RPMI8226 (cell line): ENCODE results near the gene ENTPD2.
A peak's percentile ranks its signal among the peaks of the same experiment; 100 is the strongest.
"Not testable (repeated sequence)": the region's sequence is repeated elsewhere in the genome, so short reads cannot be mapped to it uniquely, and the experiment has no call there.

Source experiments
- DNase-seq: peaks from one replicate; pipeline ENCODE4 v3.0.0-alpha.2; 2015

The ENTPD2 gene

DNA sequence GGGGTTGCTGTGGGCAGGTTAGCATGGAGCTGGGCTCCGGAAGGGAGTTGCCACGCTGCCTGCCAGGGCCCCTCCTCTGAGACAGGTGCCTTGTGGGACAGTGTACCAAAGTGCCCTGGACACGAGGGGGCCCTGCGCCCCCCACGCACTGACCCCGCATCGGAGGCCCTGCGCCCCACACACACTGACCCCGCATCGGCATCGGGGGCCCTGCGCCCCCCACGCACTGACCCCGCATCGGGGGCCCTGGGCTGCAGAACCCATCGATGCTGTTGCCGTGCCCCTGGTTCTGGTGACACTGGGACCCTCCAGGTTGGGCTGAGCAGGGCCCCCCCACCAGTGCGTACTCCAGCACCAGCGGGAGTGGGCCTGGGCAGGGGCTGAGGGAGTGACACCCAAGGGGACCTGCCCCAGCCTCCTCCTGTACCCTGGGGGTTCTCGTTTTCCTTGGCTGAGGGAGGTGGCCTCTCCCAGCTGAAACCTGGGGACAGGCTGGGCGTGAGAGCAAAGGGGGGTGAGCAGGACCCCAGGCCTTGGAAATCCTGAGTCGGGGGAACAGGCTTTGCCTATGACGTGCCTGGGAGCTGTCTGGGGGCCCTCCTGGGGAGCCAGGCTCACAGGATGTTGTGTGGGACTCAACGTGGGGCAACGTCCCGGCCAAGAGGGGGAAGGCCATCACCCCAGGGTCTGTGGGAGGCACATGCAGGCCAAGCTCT lies 9.6 kb upstream of the ENTPD2 start:
- no peak for DNase-seq

DNA sequence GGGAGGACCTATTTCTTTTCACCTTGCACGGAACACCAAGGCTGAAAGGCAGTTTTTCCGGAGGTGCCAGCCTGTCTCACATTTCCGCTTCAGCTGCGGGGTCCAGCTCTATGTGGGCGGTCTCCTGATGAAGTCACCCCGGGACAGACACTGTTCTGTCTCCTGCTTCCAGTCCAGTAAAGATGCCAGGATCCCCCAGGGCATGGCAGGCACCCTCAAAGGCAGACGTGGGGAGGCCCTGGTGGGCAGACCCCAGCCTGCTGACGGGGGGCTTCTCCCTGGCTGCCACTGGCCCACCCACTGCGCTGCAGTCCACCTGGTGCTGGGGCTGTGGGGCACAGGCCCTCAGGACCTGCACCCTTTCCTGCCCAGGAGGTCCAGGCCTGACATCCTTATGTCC lies 8.9 kb upstream of the ENTPD2 start:
- DNase-seq: not testable (repeated sequence)

DNA sequence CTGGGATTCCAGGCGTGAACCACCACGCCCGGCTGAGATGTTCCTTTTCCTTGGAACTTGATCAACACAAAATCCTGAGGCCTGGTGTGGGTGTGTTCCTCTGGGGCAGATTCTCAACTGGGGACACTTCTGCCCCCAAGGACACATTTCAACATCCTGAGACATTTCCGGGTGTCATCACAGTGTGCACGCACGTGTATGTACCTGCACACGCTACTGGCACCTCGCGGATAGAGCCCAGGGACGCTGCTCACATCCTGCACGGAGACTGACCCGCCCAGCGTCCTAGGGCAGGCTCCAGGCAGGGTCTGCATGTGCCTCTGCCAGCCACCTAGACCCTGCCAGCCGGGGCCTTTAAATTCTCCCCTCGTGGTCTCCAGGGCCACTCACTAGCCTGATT lies 8.5 kb upstream of the ENTPD2 start:
- DNase-seq: no peak

DNA sequence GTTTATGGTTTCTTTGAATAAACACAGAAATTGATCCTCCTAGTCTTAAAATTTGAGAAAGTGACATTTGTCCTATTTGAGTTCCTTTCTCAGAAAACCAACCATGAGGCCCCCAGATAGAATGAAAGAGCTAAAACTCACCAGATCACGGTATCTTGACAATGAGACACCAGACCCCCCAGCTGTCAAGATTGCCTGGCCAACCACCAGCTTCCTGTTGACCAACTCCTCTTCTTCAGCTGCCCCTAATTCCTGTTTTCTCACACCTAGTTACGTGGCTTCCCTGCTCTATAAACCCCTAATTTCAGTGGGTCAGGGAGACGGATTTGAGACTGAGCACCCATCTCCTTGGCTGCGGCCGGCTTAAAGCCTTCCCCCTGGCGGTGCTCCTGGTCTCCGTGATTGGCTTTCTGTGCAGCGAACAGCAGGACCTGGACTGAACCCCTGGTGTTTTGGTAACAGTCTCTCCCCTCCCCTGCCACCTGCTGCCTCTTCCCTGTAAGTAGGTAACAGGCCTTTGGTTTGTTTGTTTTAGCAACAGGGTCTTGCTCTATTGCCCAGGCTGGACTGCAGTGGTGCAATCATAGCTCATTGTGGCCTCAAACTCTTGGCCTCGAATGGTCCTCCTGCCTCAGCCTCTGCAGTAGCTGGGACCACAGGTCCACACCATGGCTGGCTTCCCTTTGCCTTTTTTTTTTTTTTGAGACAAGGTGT lies 4.8 kb upstream of the ENTPD2 start:
- no peak for DNase-seq

DNA sequence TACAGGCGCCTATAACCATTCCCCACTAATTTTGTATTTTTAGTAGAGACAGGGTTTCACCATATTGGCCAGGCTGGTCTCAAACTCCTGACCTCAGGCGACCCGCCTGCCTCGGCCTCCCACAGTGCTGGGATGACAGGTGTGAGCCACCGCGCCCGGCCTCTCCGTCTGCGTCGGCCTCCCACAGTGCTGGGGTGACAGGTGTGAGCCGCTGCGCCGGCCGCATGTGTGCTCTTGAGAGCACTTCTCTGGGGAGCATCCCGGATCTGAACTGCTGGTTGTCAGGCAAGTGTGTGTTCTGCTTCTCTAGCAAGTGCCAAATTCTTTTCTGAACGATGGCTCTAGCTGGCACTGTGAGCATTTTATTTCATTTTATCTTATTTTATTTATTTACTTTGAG lies 3.7 kb upstream of the ENTPD2 start:
- DNase-seq: no peak

DNA sequence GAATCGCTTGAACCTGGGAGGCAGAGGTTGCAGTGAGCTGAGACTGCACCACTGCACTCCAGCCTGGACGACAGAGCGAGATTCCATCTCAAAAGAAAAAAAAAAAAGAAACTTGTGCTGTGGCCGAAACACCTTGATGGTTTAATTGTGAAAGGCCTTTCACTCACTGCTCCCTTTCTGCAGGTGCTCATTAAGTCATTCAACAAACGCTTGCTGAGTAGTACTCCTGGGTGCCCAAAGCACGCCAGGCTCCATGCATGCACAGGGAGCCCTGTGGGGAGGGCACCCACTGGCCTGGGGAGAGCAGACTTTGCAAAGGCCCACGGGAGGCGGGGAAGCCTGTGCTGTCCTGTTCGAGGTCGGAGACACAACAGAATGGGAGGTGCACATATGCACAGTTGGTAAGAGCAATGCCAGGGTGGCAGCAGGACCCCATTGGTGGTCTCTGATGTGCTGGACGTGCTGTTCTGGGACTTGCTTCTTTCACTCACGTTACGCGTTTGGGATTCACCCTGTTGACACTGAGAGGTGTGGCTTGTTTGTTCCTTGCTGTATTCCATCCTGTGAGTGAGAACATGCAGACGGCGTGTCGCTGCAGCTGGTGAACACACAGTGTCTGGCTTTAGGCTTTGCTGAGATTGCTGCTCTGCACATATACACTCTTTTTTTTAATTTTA lies 3.0 kb upstream of the ENTPD2 start:
- DNase-seq: no peak

DNA sequence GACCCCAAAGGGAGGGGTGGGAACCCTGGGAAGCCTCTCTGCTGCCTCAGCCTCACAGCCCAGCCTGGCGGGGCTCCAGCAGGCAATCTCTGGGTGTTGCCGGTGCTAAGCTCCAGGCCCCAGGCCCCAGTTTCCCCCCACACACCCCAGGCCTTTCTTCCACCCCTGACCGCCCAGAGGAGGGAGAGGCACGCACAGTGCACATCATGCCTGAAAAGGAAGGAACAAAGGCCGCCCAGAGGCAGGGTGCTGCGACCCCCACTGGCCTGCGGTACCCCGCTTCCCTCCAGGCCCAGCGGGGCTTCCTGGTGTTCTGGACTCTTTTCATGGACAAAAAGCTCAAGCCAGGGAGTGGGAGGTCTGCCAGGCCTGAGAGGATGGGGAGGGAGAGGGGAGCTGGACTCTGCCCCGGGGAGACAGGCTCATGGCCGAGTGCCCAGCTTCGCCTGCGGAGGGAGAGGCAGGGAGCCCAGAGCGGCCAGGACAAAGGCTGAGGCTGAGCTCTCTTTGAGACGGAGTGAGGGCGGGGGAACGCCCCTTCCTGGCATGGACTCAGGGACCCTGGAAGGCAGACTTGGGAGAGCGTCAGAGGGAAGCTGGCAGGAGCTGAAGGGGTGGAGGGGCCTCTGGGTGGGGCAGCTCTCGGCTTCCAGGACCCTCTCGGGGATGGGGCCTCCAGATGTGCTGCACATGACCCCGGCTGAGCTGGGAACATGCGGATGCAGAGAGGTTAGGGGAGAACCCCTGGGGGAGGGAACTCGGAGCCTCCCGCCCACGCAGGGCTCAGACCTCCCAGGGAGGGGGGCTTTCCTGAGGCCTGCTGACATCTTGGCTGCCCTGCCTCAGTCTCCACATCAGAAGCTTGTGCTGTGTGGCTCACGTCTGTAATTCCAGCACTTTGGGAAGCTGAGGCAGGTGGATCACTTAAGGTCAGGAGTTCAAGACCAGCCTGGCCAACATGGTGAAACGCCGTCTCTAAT lies 1.8 kb upstream of the ENTPD2 start:
- DNase-seq: no peak

DNA sequence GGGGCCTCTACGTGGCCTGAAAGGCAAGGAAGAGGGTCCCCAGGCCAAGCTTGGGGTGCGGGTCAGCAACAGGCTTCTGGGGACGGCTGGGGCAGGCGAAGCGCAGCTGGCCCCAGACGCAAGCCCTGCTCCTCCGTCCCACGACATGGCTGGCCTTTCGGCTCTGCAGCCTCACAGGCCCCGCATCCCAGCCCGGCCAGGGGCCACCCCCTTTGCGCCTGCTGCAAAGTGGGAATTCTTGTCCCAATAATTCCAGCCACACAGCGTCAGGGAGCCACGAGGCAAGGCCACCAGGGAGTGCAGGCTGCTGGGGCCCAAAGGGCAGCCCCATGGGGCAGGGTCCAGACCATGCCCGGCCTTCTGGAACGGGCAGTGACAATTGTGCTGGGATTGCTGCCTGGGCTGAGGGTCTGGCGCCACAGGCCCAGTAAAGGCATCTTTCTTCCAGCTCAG lies 1.1 kb upstream of the ENTPD2 start:
- DNase-seq: no peak

DNA sequence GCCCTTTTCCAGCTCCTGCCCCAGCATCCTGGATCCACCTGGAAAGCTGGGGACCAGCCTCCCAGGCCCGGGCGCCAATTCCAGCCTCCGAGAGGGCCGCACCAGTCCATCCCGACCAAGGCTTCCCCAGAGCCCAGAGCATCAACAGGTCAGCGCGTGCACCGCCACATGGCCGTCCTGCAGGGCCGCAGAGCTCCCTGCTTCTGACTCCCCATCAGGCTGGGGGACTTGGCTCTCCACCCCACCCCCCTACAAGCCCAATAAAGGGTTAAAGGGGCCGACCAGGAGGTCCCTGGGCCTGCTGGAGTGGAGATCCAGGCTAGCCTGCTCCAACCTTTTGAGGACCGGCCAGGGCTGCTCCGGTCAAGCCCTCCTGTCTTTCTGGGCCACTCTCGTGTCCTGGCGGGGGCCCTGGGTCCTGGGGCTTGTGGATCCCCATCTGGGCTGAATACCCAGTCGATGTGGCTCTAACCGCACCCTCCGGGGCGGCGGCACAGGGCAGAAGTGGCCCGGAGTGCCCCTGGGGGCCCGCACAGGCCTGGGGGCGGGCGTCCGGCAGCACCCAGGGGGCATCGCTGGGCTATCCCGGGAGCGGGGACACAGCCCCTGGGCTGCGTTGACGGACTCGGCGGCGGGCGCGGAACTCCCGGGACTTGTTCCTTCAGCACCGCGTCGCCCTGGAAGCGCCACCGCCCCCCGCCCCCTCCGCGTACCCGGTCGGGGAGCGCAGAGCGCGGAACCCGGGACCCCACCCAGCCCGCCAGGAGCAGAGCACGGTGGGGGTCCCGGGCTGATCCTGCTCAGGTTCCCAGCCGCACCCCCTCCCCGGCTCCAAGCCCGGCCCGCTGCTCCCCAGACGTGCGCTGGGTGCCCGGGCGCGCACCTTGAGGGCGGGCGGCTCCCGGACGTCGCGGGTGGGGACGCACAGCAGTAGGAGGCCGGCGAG lies 590 bp downstream of the ENTPD2 start:
- DNase-seq: no peak

DNA sequence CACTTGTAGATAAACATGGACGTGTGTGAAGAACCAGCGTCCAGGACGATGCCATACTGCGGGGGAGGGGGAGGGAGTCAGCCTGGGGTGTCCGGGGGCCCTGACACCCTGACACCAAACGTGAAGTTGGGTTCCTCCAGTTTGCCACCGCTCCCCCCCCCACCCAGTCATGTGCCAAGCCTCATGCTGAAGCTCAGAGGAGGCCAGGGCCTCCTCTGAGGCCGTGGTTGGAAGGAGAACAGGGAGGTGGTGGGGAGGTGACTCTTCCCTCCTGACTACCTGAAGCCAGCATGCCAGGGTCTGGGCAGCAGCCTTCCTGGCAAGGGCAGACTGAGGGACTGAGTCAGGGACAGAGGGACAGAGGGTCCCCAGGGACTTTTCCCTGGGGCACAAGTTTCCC lies 1.6 kb downstream of the ENTPD2 start:
- no peak for DNase-seq

DNA sequence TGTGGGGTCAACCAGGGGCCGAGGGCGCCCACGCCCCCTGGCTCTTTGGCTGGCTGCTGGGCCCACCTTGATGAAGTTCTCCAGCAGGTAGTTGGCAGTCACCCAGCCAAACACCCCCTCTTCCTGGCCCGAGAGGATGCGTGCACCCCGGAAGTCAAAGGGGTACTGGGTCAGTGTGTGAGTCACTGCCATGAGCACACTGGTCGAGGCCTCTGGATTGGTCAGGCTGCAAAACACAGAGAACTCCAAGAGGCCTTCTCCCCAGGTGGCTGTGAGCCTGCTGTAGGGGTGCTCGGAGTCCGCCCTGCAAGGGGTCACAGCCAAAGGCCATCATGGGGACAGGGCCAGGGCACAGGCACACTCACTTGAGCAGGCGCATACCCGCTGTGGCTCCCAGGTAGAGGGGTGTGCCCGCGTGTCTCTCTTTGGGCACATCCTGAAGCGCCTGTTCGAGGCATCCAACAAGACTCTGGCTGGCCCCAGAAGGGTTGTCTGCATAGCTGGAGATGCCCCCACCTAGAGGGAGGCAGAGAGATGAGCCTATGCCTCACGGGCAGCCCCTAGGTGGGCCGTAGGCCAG lies 2.6 kb downstream of the ENTPD2 start:
- no peak for DNase-seq

DNA sequence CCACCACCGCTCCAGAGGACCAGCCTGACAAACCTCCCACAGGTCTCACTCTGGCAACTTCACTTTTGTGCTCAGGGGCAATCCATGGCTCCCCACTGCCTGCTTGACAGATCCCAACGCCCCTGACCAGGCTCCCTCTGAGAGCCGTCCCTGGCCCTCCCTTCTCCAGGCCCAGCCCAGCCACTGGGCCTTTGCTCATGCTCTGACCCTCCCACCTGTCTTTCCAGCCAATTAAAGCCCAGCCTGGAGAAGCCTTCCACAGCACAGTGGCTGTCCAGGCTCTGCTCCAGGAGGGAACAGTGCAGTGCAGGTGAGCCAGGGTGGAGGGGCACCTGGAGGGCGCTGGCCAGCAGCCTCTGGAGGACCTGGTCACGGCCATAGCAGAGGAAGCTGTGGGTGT lies 3.3 kb downstream of the ENTPD2 start:
- DNase-seq: no peak

DNA sequence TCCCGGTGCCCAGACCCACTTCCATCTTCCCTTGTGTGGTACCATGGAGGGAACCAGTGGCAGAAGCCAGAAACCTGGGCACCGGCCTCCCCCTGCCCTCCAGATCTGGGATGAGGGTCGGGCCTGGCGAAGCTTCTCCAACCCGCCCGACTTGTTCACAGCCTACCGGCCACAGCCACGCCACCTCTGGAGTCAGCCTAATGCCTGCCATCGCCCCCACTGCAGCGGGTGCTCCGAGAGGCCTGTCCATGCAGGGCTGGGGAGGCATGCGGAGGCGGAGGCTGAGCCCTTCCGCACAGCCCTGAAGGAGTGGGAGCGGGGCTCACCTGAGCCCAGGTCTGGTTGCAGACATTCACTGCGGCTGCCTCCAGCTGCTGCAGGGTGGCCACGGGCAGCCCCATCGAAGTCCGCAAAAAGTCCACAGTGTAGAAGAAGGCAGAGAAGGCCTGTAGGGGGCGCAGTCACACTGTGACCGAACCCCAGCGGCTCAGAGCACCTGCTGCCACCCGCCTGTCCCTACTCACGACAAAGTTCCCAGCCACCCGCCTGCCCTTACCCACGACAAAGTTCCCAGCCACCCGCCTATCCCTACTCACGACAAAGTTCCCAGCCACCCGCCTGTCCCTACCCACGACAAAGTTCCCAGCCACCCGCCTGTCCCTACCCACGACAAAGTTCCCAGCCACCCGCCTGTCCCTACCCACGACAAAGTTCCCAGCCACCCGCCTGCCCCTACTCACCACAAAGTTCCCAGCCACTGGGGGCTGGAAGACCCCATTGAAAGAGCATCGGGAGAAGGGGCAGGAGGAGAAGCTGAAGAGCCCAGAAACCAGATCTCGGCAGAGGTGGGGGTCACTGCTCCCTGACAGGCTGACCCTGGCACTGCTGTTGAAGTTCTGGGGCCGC lies 4.1 kb downstream of the ENTPD2 start:
- peak; percentile 86 for DNase-seq

DNA sequence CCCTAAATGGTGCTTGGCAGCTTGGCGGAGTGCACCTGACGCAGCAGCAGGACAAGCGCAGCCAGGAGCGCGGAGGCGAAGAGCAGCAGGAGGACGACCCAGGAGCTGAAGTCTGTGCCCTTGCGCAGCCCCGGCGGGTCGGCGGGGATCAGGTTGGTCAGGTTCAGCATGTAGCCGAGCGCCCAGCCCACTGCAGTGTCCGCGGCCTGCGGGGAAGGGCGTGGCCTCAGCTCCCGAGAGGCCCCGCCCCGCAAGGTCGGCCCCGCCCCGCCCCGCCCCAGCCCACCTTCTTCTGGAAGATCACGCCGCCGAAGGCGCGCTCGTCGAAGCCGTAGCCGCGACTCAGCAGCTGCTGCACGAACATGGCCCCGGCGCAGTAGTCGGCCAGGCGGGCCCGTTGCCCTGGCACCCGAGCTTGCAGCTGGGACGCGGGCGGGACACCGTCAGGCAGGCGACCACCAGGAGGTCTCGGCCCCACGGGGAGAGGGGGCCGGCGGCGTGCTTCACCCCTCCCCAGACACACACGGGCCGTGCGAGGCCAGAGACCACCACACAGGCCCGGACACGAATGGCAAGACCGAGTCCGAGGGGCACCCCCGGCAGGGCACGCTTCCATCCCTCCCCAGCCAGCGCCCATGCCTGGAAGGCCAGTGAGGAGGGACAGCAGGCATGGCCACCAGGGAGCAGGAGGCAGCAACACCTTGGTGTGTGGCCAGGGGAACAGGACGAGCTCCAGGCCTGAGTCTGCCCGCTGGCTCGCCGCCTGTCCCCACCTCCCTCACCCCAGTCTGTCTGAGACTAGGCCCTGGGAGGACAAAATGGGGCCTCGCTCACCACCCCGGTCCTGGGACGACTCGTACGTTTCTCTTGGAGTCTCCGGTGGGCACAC lies 5.0 kb downstream of the ENTPD2 start:
- no peak for DNase-seq

DNA sequence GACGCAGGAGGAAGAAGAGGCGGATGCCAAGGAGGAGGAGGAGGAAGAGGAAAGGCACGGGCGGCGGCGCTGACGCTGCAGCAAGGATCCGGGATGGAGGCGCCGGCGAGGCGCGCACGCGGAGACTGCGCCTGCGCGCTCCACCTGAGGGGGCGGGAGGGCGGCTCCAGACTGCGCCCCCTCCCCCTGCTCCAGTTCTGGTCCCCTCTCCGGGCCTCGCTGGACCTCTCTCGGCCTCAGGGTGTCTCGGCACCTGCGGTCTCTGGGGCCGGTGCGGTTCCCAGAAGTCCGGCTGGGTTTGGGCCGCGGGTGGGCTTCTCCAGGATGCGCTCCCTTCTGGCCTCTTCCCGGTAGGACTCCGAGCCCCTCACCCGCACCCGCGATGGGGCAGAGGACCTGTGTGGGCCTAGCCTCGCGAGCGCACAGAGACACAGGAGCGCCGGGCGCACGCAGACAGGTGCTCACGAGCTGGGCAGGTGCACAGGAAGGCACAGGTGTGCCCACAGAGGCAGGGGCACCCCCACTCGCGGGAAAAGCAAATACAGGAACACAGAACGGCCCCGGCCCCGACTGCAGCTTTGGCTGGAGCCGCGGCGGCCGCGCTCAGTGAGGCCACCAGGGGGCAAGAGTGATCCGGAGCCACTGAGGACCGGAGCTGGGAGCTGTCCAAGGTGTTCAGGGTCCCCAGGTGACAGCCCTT lies 7.6 kb downstream of the ENTPD2 start, which contains the start of gene NPDC1:
Gene NPDC1, minus strand, starts transcription at position 90 of the 700 bp plus-strand sequence. CDS start 188 bp downstream, outside the sequence.
- peak; percentile 96 for DNase-seq

DNA sequence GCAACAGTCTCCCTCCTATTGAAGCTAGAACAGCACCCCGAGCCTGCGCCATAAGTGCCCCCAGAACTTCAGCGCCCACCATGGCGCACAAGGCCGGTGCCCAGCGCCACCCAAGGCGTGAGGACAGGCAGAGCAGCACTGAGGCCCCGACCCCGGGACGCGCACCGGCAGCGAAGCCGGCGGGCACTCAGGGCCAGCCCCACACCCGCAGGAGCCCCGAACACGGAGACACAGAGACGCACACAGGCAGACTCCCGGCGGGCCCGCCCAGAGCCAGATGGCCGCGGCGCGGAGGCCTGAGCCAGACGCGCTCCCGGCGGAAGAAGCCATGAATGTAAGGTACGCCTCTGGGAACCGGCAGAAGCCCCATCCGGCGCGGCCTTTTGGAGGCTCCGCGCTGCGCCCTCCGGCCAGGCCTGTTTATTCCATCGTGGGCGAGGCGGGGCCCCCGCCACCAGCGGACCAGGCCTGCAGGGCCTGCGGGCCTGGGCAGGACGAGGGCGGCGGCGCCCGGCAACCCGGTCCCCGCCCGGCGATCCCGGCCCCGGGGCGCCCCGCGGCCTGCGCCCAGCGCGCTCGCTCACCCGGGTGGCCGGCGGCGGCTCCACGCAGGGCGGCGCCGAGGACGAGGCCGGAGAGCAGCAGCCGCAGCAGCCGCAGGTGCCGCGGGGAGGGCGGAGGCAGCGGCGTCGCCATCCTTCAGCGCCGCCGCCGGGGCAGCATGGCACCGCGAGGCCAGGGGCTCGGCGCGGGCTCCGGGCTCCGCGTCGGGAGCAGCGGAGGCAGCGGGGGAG lies 8.4 kb downstream of the ENTPD2 start:
- peak; percentile 75 for DNase-seq

DNA sequence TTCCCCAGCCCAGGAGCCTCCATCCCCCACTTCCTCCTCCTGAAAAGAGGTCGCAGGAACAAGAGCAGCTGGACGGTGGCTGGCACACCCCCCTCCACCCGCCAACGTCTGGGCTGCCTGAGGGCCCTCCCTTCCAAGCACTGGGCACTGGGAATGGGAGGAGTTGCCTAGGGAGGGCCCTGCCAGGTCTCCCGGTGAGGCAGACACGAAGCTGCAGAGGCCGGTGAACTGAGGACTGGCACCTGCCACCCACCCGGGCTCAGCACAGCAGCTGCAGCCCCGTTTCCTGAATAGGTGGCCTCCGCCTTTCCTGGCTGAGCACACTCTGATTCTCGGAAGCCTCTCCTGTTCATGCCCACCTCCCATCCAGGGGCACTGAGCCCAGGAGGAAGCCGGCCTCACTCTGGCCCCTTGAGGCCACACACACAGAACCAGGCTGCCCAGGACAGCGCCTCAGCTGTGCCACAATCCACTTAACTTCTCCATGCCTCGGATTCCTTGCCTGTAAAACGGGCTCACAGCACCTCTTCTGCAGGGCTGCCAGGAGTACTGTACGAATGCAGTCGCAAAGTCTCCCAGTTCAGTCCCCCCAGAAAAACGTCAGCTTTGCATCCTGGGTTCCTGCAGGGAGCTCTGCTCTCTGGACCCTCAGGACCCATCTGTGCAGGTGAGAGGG lies 9.2 kb downstream of the ENTPD2 start:
- no peak for DNase-seq
